Endothelial cell (in vitro differentiated cells): ENCODE data around the gene CBLC. TPM values are rescaled to one million over a fixed set of nuclear protein-coding genes. Genes with fewer than 3 reads are reported as not detected.
"Not testable (repeated sequence)": the region's sequence is repeated elsewhere in the genome, so short reads cannot be mapped to it uniquely, and the experiment has no call there.

Experiments used
- DNase-seq: peaks from one replicate; pipeline ENCODE4 v3.0.0; 2021; ENCODE audit warnings: low spot score
- H3K27ac Mint-ChIP-seq: one replicate; pipeline ENCODE4 v1.8.0; 2021; ENCODE audit warnings: mixed read lengths, inconsistent platforms; ENCODE audit not compliant: unreplicated experiment
- H3K27me3 Mint-ChIP-seq: one replicate; pipeline ENCODE4 v1.8.0; 2021; ENCODE audit warnings: mild to moderate bottlenecking, moderate library complexity, mixed read lengths, inconsistent platforms; ENCODE audit not compliant: unreplicated experiment
- H3K36me3 Mint-ChIP-seq: one replicate; pipeline ENCODE4 v1.8.0; 2021; ENCODE audit warnings: mild to moderate bottlenecking, low read depth, mixed read lengths, inconsistent platforms; ENCODE audit not compliant: unreplicated experiment
- H3K4me1 Mint-ChIP-seq: one replicate; pipeline ENCODE4 v1.8.0; 2021; ENCODE audit warnings: mild to moderate bottlenecking, mixed read lengths, inconsistent platforms; ENCODE audit not compliant: unreplicated experiment
- H3K4me3 Mint-ChIP-seq: one replicate; pipeline ENCODE4 v1.8.0; 2021; ENCODE audit warnings: mild to moderate bottlenecking, mixed read lengths, inconsistent platforms; ENCODE audit not compliant: unreplicated experiment
- H3K9me3 Mint-ChIP-seq: one replicate; pipeline ENCODE4 v1.8.0; 2021; ENCODE audit warnings: mixed read lengths, inconsistent platforms; ENCODE audit not compliant: unreplicated experiment
- CTCF ChIP-seq: fragments of 200-600 bp; sonication (generic); IDR thresholded peaks from one replicate; pipeline ENCODE4 v1.5.0; 2021; ENCODE audit warnings: antibody characterized with exemption; ENCODE audit not compliant: unreplicated experiment
- total RNA-seq: library from RNA; stranded (reverse); fragmentation: NEBNext Ultra II Directional; extraction: Animal tissue kit (Norgen Biotek cat#: 25700); gene quantifications from one replicate; pipeline ENCODE4 v1.2.1, GENCODE V29; 2021; ENCODE audit not compliant: unreplicated experiment

CBLC gene
- total RNA-seq, 1 donor from 2014 or later = 0.85 TPM

- no peak overlapping the region for H3K27ac Mint-ChIP-seq
These were observed 45.6 kb downstream of the CBLC start for GRCh38 chr19:44823373-44823698.

GRCh38 chr19:44824761-44825160 lies 47.1 kb downstream of the CBLC start:
- H3K27ac Mint-ChIP-seq = no peak overlapping the region
- DNase-seq = no peak
- peaks cover 6% of the 10 kb centered on the region for H3K27me3 Mint-ChIP-seq
- no peak overlapping the region for H3K4me3 Mint-ChIP-seq
- peaks cover 4% of the 10 kb centered on the region for H3K4me1 Mint-ChIP-seq
- no peaks in the 10 kb centered on the region for H3K9me3 Mint-ChIP-seq
- no peaks in the 10 kb centered on the region for H3K36me3 Mint-ChIP-seq
- no peak for TF ChIP-seq CTCF

More at GRCh38 chr19:44823373-44823698, 45.6 kb downstream of the CBLC start:
- H3K36me3 Mint-ChIP-seq = no peaks in the 10 kb centered on the region
- TF ChIP-seq CTCF = no peak
- no peak for DNase-seq
- peaks cover 7% of the 10 kb centered on the region for H3K27me3 Mint-ChIP-seq
- no peaks in the 10 kb centered on the region for H3K9me3 Mint-ChIP-seq
- H3K4me1 Mint-ChIP-seq = peaks cover 4% of the 10 kb centered on the region
- H3K4me3 Mint-ChIP-seq = no peak overlapping the region

- not testable (repeated sequence) for DNase-seq, H3K36me3 Mint-ChIP-seq, H3K4me1 Mint-ChIP-seq, H3K27me3 Mint-ChIP-seq, H3K9me3 Mint-ChIP-seq, H3K4me3 Mint-ChIP-seq, H3K27ac Mint-ChIP-seq
These were observed 55.2 kb downstream of the CBLC start for GRCh38 chr19:44832875-44833274.

GRCh38 chr19:44834399-44834798 lies 56.7 kb downstream of the CBLC start:
- not testable (repeated sequence) for H3K4me3 Mint-ChIP-seq, H3K9me3 Mint-ChIP-seq, DNase-seq, H3K4me1 Mint-ChIP-seq, H3K27me3 Mint-ChIP-seq, H3K27ac Mint-ChIP-seq, H3K36me3 Mint-ChIP-seq

GRCh38 chr19:44839276-44839675 lies 61.6 kb downstream of the CBLC start:
- H3K36me3 Mint-ChIP-seq = no peaks in the 10 kb centered on the region
- H3K27me3 Mint-ChIP-seq = no peaks in the 10 kb centered on the region
- no peaks in the 10 kb centered on the region for H3K9me3 Mint-ChIP-seq
- H3K4me1 Mint-ChIP-seq = no peaks in the 10 kb centered on the region
- no peak overlapping the region for H3K4me3 Mint-ChIP-seq
- TF ChIP-seq CTCF = no peak
- H3K27ac Mint-ChIP-seq = no peak overlapping the region
- no peak for DNase-seq

- H3K4me1 Mint-ChIP-seq = peaks cover 9% of the 10 kb centered on the region
- no peaks in the 10 kb centered on the region for H3K9me3 Mint-ChIP-seq
- no peak overlapping the region for H3K4me3 Mint-ChIP-seq
- H3K27me3 Mint-ChIP-seq = peaks cover 6% of the 10 kb centered on the region
- no peak overlapping the region for H3K27ac Mint-ChIP-seq
- no peak for TF ChIP-seq CTCF
- no peak for DNase-seq
- peaks cover 9% of the 10 kb centered on the region for H3K36me3 Mint-ChIP-seq
These were observed 63.1 kb downstream of the CBLC start for GRCh38 chr19:44840811-44841210.
